Prostate gland (tissue), 2 donors: ENCODE data around the gene HIVEP2. TPM values are rescaled to one million over a fixed set of nuclear protein-coding genes. Genes with fewer than 3 reads are reported as not detected.

Experiments used
- DNase-seq: peaks from one replicate; pipeline ENCODE4 v3.0.0-alpha.2; 2019; ENCODE audit warnings: low spot score
- H3K27ac ChIP-seq, 2 donors: fragments of 200-600 bp; sonication (generic); 2 replicates each; pipeline ENCODE4 v1.5.1; 2017 to 2019
- H3K27me3 ChIP-seq: fragments of 200-600 bp; sonication (generic); replicated peaks from 2 replicates; pipeline ENCODE4 v1.5.1; 2019; ENCODE audit not compliant: insufficient read depth
- H3K36me3 ChIP-seq, 2 donors: fragments of 200-600 bp; sonication (generic); 1 replicate in 1 of 2; 2 replicates in 1 of 2; pipeline versions ENCODE4 v1.5.1 to v1.8.1; 2017 to 2019
- H3K4me1 ChIP-seq: fragments of 200-600 bp; sonication (generic); replicated peaks from 2 replicates; pipeline ENCODE4 v1.5.1; 2019
- H3K4me3 ChIP-seq, 2 donors: fragments of 200-600 bp; sonication (generic); 2 replicates each; pipeline ENCODE4 v1.5.1; 2017 to 2019
- H3K9me3 ChIP-seq: fragments of 200-600 bp; sonication (generic); 2 replicates; pipeline ENCODE4 v1.5.1; 2017
- CTCF ChIP-seq, 4 experiments: fragments of 200-600 bp in 2 of 4; fragments of 450-650 bp in 2 of 4; sonication (generic) in 2 of 4; IDR thresholded peaks; 1 replicate in 3 of 4; 2 replicates in 1 of 4; pipeline ENCODE4 v1.5.1; 2016 to 2019; ENCODE audit warnings: antibody characterized with exemption in 4 of 4, mild to moderate bottlenecking in 2 of 4, moderate library complexity in 2 of 4
- POLR2A ChIP-seq: fragments of 450-650 bp; IDR thresholded peaks from one replicate; pipeline ENCODE4 v1.6.1; 2016; ENCODE audit warnings: antibody characterized with exemption, mild to moderate bottlenecking
- POLR2AphosphoS5 ChIP-seq: sonication (generic); formaldehyde crosslinking; IDR thresholded peaks from one replicate; pipeline ENCODE4 v1.6.1; 2017; ENCODE audit warnings: antibody characterized with exemption
- WGBS: methylation state at CpG from one replicate; pipeline ENCODE4 v1.1.5; 2018; 5-methylcytosine and 5-hydroxymethylcytosine counted together
- intact Hi-C: fragments of 100-400 bp; cut with DNase I; formaldehyde crosslinking; loops from one replicate; pipeline ENCODE4 v1.14.2; 2022
- total RNA-seq, 2 donors: library from RNA; depleted of rRNA; stranded (reverse); fragments of >200 nt; gene quantifications; one replicate each; pipeline ENCODE4 v1.1.0, GENCODE V29; 2016

Gene HIVEP2
- total RNA-seq, 2 donors from 2014 or later, result 15.8 to 19.3 TPM

- H3K4me3 ChIP-seq, result peak overlapping the region; percentile 48 to 54
- DNase-seq, result no peak
Observed at GRCh38 chr6:142926177-142926493, 18.8 kb downstream of the HIVEP2 start.

DNA sequence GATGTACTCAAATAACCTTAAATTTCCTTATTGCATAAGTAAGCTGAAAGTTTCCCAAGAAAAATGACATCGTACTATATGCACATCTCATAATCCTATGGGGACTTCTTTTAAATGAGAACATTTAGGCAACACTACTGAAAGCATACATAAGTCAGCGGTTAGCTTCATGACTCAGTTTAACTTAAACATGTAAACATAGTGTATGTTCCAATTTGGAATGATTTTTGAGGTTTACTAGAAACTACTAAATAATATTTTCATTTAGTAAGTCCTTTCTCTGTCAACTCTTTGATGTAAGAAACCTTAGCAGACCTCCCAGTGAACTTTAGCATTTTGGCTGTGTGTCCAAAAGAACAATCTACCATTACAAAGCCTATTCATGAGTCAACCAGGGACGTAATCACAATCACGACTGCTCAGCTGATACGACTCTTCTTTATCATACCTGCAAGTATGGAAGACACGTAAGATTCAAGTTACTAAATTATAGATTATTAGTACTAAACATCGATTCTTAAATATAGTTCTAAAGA lies 19.3 kb downstream of the HIVEP2 start:
- no peak for DNase-seq
- no peaks in the 10 kb centered on the region for H3K9me3 ChIP-seq
- H3K27me3 ChIP-seq, result no peaks in the 10 kb centered on the region
- no peaks in the 10 kb centered on the region for H3K4me1 ChIP-seq
- intact Hi-C loops, result no loop called here
- no peak overlapping the region for H3K4me3 ChIP-seq
- 91% methylated on average over 7 of the region's 7 CpGs for WGBS
- no peak overlapping the region for H3K27ac ChIP-seq
- no peaks in the 10 kb centered on the region for H3K36me3 ChIP-seq
- TF ChIP-seq POLR2AphosphoS5 (no peak), POLR2A (no peak), CTCF (IDR thresholded peaks at IDR 0.05) (no peak)

More at GRCh38 chr6:142926177-142926493, 18.8 kb downstream of the HIVEP2 start:
- Histone ChIP-seq H3K9me3 (no peaks in the 10 kb centered on the region), H3K36me3 (no peaks in the 10 kb centered on the region), H3K27me3 (no peaks in the 10 kb centered on the region), H3K27ac (peak overlapping the region; percentile 80 to 83), H3K4me1 (no peaks in the 10 kb centered on the region)
- TF ChIP-seq POLR2A (no peak), POLR2AphosphoS5 (no peak), CTCF (IDR thresholded peaks at IDR 0.05) (no peak)
- intact Hi-C loops, result no loop called here
- 54% methylated on average over 2 of the region's 2 CpGs for WGBS

- Histone ChIP-seq H3K36me3 (no peaks in the 10 kb centered on the region), H3K27me3 (no peaks in the 10 kb centered on the region), H3K27ac (no peak overlapping the region), H3K4me3 (no peak overlapping the region), H3K4me1 (no peaks in the 10 kb centered on the region), H3K9me3 (no peaks in the 10 kb centered on the region)
- DNase-seq, result no peak
- 67% methylated on average over 9 of the region's 9 CpGs for WGBS
- intact Hi-C loops, result no loop called here
- no peak for TF ChIP-seq POLR2AphosphoS5
- no peak for TF ChIP-seq CTCF (IDR thresholded peaks at IDR 0.05)
- no peak for TF ChIP-seq POLR2A
Observed at GRCh38 chr6:142918339-142919042, 26.5 kb downstream of the HIVEP2 start.

DNA sequence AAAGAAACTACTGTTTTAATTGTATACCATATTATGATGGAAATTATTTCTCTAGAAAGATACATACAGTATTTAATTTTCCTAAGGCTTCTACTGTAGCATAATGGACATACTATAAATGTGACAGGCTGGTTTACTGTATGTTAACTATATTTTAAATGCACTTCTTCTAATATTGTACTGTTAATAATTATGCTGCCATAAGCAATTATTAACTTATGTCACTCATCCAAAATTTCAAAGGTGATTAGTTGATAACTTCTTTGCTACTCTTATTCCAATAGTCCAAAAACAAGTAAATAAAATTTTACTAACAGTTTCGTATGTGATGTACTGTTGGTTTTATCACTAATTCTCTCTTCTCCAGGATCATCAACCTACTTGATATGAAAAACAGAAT lies 28.1 kb downstream of the HIVEP2 start:
- no peak for DNase-seq
- Histone ChIP-seq H3K36me3 (no peaks in the 10 kb centered on the region), H3K27ac (no peak overlapping the region), H3K4me1 (no peaks in the 10 kb centered on the region), H3K9me3 (no peaks in the 10 kb centered on the region), H3K27me3 (no peaks in the 10 kb centered on the region), H3K4me3 (no peak overlapping the region)
- intact Hi-C loops, result no loop called here
- 90% methylated on average over 1 of the region's 1 CpG for WGBS
- no peak for TF ChIP-seq CTCF (IDR thresholded peaks at IDR 0.05)
- TF ChIP-seq POLR2AphosphoS5, result no peak
- no peak for TF ChIP-seq POLR2A
